ENCODE results near the gene FMNL3. TPM values are rescaled to one million over a fixed set of nuclear protein-coding genes. Genes with fewer than 3 reads are reported as not detected.

The FMNL3 gene
- polyA plus RNA-seq, 1 donor from 2014 or later: 5.6 TPM

DNA sequence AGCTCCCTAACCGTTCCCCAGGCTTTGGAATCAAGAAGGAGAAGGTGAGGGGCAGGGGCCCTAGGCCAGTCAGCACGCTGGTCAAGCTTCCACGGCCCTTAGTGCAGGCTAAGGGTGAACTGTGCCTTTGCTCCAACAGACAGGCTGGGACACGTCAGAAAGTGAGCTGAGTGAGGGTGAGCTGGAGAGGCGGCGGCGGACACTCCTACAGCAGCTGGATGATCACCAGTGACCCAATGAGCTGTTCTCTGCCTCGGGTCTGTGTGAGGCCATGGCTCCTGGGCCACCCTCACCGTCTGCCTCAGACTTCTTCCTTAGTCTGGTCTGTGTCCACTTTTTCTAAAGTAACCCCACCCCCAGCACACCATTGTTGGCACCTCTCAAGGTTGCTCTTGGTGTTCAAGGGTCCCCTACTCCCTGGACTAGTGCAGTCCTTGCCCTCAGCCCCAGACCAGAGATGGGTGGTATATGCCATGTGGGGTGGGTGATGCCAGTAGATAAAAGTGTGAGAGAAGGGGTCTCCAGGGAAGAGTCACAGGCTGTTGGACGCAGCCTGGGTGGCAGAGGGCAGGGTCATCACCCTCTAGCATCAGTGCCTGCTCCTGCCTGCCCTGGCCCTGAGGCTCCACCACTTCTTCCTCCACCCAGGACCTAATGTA is 63.1 kb downstream of the FMNL3 start:
- H3K9me3 Mint-ChIP-seq: no peaks in the 10 kb centered on the region
- H3K27ac Mint-ChIP-seq: peak overlapping the region in 2 of 3 donors; percentile 2 to 81
- no peaks in the 10 kb centered on the region for H3K27me3 Mint-ChIP-seq
- H3K4me3 Mint-ChIP-seq: no peak overlapping the region
- peaks cover 2% of the 10 kb centered on the region for H3K36me3 Mint-ChIP-seq
- peaks cover 11 to 17% (median 15%) of the 10 kb centered on the region in 3 donors for H3K4me1 Mint-ChIP-seq

DNA sequence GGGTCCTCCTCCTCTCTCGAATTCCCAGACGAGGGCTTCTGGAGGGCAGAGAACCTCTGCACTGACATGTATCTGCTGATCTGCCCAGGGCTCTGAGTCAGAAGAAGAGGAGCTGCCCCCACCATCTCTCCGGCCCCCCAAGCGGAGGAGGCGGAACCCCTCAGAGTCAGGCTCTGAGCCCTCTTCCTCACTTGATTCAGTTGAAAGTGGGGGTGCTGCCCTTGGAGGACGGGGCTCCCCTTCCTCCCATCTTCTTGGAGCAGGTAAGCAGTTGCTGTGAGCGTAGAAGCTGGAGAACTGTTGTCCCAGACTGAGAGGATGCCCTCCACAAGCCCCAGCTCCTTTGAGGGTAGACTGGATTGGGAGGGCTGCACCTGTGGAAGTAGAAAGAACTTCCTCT is 64.1 kb downstream of the FMNL3 start:
- Mint-ChIP-seq H3K27me3 (no peaks in the 10 kb centered on the region), H3K27ac (no peak overlapping the region), H3K4me3 (no peak overlapping the region), H3K36me3 (peaks cover 1% of the 10 kb centered on the region), H3K9me3 (no peaks in the 10 kb centered on the region), H3K4me1 (peaks cover 13 to 19% (median 15%) of the 10 kb centered on the region in 3 donors)

DNA sequence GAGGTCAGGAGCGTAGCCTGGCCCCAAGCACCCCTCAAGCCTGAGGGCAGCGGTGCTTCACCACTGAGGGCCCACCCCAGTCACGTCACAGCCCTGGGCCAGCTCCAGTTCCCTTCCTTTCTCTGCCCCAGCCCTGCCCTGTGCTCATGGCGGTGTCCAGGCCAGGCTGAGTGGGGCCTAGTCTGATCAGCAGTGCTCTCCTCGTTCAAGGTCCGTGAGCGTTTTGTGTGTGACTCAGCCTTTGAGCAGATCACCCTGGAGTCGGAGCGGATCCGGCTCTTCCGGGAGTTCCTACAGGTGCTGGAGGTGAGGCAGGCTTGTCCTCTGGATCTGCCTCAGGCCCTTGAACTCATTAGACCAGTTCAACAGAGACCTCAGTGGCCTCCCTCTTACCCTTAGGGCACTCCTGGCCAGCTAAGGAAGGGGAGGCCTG is 64.8 kb downstream of the FMNL3 start:
- no peaks in the 10 kb centered on the region for H3K27me3 Mint-ChIP-seq
- H3K4me3 Mint-ChIP-seq: no peak overlapping the region
- peaks cover 13 to 18% (median 15%) of the 10 kb centered on the region in 3 donors for H3K4me1 Mint-ChIP-seq
- peaks cover 4% of the 10 kb centered on the region for H3K36me3 Mint-ChIP-seq
- no peaks in the 10 kb centered on the region for H3K9me3 Mint-ChIP-seq
- no peak overlapping the region for H3K27ac Mint-ChIP-seq

DNA sequence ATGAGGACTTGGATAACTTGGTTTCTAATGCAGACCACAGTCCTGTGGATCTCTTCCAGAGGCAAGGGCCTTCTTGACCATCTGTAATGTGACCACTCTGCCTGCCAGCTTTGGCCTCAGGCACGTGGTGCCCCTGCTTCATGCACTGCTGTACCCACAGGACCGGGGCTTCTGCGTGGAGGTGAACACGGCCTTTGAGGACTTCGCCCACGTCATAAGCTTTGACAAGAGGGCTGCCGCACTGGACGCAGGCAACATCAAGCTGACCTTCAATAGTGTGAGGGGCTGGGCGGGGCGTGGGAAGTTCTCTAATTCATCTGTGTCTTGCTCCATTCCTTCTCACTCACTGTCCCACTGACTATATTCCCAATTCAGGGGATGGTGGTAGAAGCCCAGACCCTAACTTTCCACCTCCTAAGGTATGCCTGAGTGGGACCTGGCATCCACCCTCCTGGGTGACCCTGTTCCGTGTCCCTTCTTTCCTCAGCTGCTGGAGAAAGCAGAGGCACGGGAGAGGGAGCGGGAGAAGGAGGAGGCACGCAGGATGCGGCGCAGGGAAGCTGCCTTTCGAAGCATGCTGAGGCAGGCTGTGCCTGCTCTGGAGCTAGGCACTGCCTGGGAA is 65.3 kb downstream of the FMNL3 start:
- peaks cover 3% of the 10 kb centered on the region for H3K36me3 Mint-ChIP-seq
- H3K27me3 Mint-ChIP-seq: no peaks in the 10 kb centered on the region
- no peak overlapping the region for H3K27ac Mint-ChIP-seq
- no peaks in the 10 kb centered on the region for H3K9me3 Mint-ChIP-seq
- no peak overlapping the region for H3K4me3 Mint-ChIP-seq
- H3K4me1 Mint-ChIP-seq: peaks cover 15 to 22% (median 19%) of the 10 kb centered on the region in 3 donors

DNA sequence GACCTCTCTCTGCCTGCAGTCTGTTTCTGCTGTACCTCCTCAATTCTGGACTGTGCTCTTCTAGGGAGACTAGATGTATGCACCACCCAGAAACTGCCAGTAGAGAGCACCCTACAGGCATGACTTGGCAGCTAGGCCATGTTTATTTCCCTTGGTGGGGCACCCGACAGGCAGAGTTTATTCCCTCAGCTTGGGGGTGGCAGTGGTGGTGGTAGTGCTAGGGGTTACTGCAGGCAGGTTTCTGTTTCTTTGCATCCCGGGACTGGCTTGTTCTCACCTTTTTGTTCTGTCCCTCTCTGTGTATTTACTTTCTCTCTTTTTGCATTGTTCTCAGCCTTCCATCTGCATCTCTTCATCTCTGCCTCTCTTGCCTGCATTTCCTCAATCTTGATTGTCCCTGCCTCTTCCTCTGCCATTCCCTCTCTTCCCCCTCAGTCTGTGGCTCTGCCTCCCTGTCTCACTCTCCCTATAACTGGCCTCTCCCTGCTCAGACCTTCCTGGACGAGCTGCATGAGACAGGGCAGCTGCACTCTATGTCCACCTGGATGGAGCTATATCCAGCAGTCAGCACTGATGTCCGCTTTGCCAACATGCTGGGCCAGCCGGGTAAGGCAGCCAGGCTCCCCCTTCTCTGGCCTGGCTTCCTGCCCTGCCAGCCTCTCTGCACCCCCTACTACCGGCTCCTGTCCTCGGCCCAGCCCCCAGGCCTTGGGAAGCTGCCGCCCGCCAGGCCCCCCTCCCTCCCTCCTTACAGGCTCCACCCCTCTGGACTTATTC is 70.0 kb downstream of the FMNL3 start:
- no peaks in the 10 kb centered on the region for H3K27me3 Mint-ChIP-seq
- H3K27ac Mint-ChIP-seq: peak overlapping the region in 1 of 3 donors; percentile 84
- no peak overlapping the region for H3K4me3 Mint-ChIP-seq
- peaks cover 11 to 13% (median 12%) of the 10 kb centered on the region in 3 donors for H3K4me1 Mint-ChIP-seq
- H3K36me3 Mint-ChIP-seq: peaks cover 3% of the 10 kb centered on the region
- no peaks in the 10 kb centered on the region for H3K9me3 Mint-ChIP-seq

DNA sequence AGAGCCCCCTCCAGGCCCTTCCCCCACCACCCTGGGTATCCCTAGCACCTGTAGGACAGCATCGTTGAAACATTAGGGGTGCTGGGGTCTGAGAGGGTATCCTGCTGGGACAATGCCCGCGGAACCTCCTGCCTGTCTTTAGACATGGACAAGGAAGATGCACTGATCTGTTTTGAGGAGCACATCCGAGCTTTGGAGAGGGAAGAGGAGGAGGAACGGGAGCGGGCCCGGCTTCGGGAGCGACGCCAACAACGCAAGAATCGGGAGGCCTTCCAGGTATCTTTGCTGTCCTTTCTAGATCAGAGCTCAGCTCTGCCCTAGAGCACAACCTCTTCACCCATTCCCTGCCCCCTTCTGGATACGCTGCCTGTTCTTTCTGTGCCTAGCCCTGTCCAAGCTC is 70.6 kb downstream of the FMNL3 start:
- H3K27ac Mint-ChIP-seq: peak overlapping the region in 1 of 3 donors; percentile 37
- peaks cover 3% of the 10 kb centered on the region for H3K36me3 Mint-ChIP-seq
- no peaks in the 10 kb centered on the region for H3K27me3 Mint-ChIP-seq
- H3K4me1 Mint-ChIP-seq: peaks cover 11 to 13% (median 12%) of the 10 kb centered on the region in 3 donors
- H3K9me3 Mint-ChIP-seq: no peaks in the 10 kb centered on the region
- H3K4me3 Mint-ChIP-seq: no peak overlapping the region

DNA sequence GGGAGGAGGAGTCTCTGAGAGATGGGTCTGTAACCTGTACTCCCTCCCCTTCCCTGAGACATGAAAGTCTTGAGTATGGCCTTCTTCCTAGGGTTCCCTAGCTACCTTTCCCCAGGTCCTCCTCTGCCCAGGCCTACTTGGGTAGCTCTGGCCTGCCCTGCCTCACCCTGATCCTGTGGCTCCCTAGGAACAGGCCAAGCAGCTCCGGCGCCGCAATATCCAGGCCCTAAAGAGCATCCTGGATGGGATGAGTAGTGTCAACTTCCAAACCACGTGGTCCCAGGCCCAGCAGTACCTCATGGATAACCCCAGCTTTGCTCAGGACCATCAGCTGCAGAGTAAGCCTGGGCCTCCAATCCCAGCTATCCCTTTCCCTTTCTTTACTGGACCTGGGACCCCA is 71.5 kb downstream of the FMNL3 start:
- H3K9me3 Mint-ChIP-seq: no peaks in the 10 kb centered on the region
- no peaks in the 10 kb centered on the region for H3K27me3 Mint-ChIP-seq

DNA sequence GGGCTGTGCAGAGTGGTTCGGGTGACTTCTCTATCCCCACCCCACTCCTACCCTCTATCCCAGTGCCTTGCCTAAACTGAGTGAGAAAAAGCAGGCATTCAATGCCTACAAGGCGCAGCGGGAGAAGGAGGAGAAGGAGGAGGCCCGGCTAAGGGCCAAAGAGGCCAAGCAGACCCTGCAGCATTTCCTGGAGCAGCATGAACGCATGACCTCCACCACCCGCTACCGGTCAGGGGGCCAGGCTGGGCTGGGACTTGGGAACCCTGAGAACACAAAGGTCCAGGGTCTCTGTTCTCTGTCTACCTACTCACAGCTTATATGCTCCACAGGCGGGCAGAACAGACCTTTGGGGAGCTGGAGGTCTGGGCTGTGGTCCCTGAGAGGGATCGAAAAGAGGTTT is 72.2 kb downstream of the FMNL3 start:
- Mint-ChIP-seq H3K27me3 (no peaks in the 10 kb centered on the region), H3K27ac (no peak overlapping the region), H3K4me1 (peaks cover 11 to 13% (median 12%) of the 10 kb centered on the region in 3 donors), H3K9me3 (no peaks in the 10 kb centered on the region), H3K36me3 (peaks cover 3% of the 10 kb centered on the region), H3K4me3 (no peak overlapping the region)

More for the DNA sequence above, 71.5 kb downstream of the FMNL3 start:
- no peak overlapping the region for H3K4me3 Mint-ChIP-seq
- H3K36me3 Mint-ChIP-seq: peaks cover 3% of the 10 kb centered on the region
- no peak overlapping the region for H3K27ac Mint-ChIP-seq
- H3K4me1 Mint-ChIP-seq: peaks cover 11 to 13% (median 12%) of the 10 kb centered on the region in 3 donors

DNA sequence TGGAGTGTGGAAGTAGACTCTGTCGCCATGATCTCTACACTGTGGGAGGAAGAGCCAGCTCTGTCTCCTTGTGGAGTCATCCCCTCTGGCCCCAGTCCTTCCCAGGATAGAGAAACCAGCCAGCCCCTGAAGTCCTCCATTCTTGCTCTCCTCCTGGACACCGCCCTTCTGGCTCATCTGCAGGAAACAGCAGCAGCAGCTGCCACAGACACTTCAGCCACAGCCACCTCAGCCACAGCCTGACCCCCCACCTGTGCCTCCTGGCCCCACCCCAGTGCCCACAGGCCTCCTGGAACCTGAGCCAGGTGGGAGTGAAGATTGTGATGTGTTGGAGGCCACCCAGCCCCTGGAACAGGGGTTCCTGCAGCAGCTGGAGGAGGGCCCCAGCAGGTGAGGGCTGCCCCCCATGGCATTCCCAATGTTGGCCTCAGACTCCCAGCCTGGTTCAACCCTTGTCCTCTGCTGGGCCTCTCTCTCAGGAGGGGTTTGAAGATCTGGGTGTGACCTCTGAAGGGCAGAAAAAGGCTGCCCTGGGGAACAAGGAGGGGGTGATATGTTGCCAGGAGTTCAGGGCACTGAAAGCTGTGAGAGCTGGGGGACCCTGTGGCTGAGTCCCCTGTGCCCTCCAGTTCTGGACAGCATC is 73.4 kb downstream of the FMNL3 start:
- Mint-ChIP-seq H3K9me3 (no peaks in the 10 kb centered on the region), H3K4me1 (peaks cover 6 to 9% (median 6%) of the 10 kb centered on the region in 3 donors), H3K4me3 (no peak overlapping the region), H3K27me3 (no peaks in the 10 kb centered on the region), H3K36me3 (peaks cover 3% of the 10 kb centered on the region), H3K27ac (no peak overlapping the region)

DNA sequence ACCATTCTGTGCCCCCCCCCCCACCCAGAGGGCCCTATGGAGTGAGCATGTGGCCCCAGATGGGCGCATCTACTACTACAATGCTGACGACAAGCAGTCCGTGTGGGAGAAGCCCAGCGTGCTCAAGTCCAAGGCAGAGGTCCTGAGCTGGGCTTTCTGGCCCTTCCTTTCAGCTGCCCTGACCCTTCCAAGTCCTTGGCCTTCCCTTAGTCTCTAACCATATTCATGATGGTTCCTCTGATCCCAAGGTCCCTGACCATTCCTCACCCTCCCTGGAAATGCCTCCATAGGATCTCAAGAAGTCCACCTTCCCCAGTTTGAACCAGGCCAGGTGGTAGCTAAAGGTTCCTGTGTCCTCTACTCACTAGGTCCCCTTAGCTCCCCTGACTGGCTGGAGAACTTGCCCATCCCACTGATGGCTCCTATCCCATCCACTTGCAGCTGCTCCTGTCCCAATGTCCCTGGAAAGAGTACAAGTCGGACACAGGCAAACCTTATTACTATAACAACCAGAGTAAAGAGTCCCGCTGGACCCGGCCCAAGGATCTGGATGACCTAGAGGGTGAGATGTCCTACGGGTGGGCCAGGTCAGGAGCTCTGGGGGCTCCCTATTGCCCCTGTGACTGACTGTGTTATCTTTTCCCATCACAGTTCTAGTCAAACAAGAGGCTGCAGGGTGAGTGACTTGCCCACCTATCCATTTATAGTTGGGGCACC is 74.1 kb downstream of the FMNL3 start:
- Mint-ChIP-seq H3K4me3 (no peak overlapping the region), H3K27me3 (no peaks in the 10 kb centered on the region), H3K4me1 (peaks cover 6 to 9% (median 6%) of the 10 kb centered on the region in 3 donors), H3K9me3 (no peaks in the 10 kb centered on the region), H3K36me3 (peaks cover 3% of the 10 kb centered on the region), H3K27ac (no peak overlapping the region)

DNA sequence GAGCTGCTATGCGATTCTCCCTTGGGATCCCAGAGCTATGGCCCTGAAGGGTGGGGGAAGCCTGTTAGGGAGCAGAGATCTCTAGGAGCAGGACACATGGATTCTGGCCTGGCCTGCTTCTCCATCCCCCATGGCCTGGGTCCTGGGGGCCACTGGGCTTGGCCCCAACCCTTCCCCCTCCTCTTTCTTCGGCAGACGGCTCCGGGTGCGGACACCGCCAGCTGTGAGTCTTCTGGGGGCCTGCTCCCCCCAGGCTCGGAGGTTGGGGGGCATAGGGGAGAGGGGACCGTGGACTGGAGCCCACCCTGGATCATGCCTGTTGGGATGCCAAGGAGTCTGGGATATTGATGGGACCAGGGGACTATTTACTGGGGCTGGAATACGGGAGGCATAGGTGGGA is 74.8 kb downstream of the FMNL3 start:
- Mint-ChIP-seq H3K27me3 (no peaks in the 10 kb centered on the region), H3K4me1 (peaks cover 6 to 9% (median 6%) of the 10 kb centered on the region in 3 donors), H3K4me3 (no peak overlapping the region), H3K9me3 (no peaks in the 10 kb centered on the region), H3K27ac (no peak overlapping the region), H3K36me3 (no peaks in the 10 kb centered on the region)

DNA sequence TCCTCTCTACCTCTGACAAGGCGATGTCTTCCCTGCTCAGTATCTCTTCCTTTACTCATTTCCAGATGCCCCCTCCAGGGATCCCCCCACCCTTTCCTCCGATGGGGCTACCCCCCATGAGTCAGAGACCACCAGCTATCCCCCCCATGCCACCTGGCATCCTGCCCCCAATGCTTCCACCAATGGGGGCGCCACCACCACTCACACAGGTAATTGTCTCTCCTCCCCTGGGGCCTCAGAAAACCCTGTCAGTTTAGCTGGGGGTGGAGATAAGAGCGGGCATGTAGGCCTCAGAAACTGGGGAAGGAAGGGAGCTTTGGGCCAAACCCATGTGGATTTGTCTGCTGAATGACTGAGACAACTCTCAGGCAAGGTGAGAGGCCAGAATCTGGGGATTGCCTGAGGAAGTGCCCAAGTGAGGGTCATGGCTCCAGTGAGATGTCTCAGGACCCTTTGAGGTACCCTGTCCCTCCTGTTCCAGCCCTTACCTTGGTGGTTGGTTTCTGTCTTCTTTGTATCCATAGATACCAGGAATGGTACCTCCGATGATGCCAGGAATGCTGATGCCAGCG is 75.8 kb downstream of the FMNL3 start:
- no peak overlapping the region for H3K27ac Mint-ChIP-seq
- H3K27me3 Mint-ChIP-seq: no peaks in the 10 kb centered on the region
- H3K36me3 Mint-ChIP-seq: no peaks in the 10 kb centered on the region
- no peaks in the 10 kb centered on the region for H3K4me1 Mint-ChIP-seq
- H3K9me3 Mint-ChIP-seq: no peaks in the 10 kb centered on the region
- H3K4me3 Mint-ChIP-seq: no peak overlapping the region

DNA sequence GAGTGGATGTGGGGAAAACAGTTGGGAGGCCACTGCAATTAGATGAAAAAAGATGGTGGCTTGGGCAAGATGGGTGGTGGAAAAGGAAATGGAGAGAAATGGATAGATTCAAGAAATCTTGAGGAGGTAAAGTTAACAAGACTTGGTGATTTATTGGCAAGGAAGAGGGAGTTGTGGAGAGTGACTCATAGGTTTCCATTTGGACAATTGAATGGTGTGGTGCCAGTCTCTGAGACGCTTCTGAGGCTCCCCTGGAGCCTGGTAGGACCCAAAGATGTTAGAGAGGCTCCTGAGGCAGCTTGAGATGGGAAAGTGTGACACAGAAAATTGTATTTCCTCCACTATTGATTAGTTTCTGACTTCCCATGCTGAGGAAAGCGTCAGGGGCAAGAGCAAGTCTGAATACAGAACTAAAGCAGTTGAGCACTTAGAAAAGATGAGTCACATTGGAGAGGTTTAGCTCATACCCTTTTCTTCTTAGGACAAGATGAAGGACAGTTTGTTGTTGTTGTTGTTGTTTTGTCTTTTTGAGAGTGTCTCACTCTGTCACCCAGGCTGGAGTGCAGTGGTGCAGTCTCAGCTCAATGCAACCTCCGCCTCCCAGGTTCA is 79.3 kb downstream of the FMNL3 start:
- Mint-ChIP-seq H3K27ac (no peak overlapping the region), H3K27me3 (no peaks in the 10 kb centered on the region), H3K4me1 (peaks cover 0 to 4% (median 1%) of the 10 kb centered on the region in 3 donors), H3K36me3 (no peaks in the 10 kb centered on the region), H3K4me3 (no peak overlapping the region), H3K9me3 (no peaks in the 10 kb centered on the region)

DNA sequence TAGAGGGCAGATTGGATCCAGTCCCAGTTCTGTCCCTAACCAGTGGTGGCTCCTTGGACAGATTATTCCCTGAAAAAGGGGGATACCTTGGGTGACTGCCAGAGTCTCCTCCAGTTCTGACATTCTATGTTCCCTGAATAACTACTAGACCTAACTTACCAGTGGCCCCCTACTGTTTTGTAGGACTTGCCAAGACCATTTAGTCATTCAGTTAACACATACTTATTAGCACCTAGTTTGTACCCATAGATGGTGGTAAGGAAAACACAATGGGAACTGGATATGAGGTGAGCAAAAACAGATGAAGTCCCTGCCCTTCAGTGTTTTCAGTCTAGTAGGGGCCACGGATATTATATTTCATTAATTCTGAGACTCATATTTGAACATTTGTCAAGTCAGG is 80.4 kb downstream of the FMNL3 start:
- Mint-ChIP-seq H3K4me3 (no peak overlapping the region), H3K36me3 (no peaks in the 10 kb centered on the region), H3K9me3 (no peaks in the 10 kb centered on the region), H3K27me3 (no peaks in the 10 kb centered on the region), H3K27ac (no peak overlapping the region), H3K4me1 (peaks cover 4 to 11% (median 8%) of the 10 kb centered on the region in 3 donors)
